Nephron progenitor cell (in vitro differentiated cells): ENCODE data around the gene P2RY14.

ENCODE experiments used
- DNase-seq: peaks from one replicate; pipeline ENCODE4 v3.0.0; 2021
- H3K27ac Mint-ChIP-seq: 2 replicates; pipeline ENCODE4 v1.8.0; 2021; ENCODE audit warnings: mild to moderate bottlenecking, moderate library complexity, mixed read lengths
- H3K27me3 Mint-ChIP-seq: 2 replicates; pipeline ENCODE4 v1.8.0; 2021; ENCODE audit warnings: mild to moderate bottlenecking, low read depth, mixed read lengths; ENCODE audit not compliant: poor library complexity
- H3K36me3 Mint-ChIP-seq: 2 replicates; pipeline ENCODE4 v1.8.0; 2021; ENCODE audit warnings: low read depth, mixed read lengths
- H3K4me1 Mint-ChIP-seq: 2 replicates; pipeline ENCODE4 v1.8.0; 2021; ENCODE audit warnings: mixed read lengths
- H3K4me3 Mint-ChIP-seq: 2 replicates; pipeline ENCODE4 v1.8.0; 2021; ENCODE audit warnings: mild to moderate bottlenecking, moderate library complexity, mixed read lengths
- H3K9me3 Mint-ChIP-seq: 2 replicates; pipeline ENCODE4 v1.8.0; 2021; ENCODE audit warnings: mild to moderate bottlenecking, moderate library complexity, mixed read lengths
- CTCF ChIP-seq: fragments of 200-600 bp; sonication (generic); IDR thresholded peaks from 2 replicates; pipeline ENCODE4 v1.5.0; 2021; ENCODE audit warnings: antibody characterized with exemption

P2RY14 gene

DNA sequence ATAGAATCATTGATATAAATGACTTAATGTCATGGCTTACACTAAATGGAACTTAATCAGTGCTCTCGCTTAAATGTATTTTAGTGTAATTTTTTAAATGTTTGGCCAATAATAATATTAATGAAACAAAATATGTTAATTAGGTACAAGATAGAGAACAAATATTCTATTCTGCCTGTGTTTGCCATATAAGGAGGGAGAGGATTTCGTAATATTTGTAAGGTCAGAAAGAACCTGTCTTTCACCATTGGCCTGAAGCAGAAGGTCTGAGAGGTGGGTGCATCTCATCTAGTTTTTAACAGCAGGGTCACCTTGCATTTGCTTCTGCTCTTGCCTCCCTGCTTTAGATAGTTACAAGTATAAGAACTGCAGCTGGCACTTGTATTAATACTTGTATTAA lies 35.8 kb upstream of the P2RY14 start:
- no peaks in the 10 kb centered on the region for H3K27me3 Mint-ChIP-seq
- no peak overlapping the region for H3K4me3 Mint-ChIP-seq
- no peak overlapping the region for H3K27ac Mint-ChIP-seq
- no peaks in the 10 kb centered on the region for H3K9me3 Mint-ChIP-seq
- DNase-seq = no peak
- H3K4me1 Mint-ChIP-seq = no peaks in the 10 kb centered on the region
- TF ChIP-seq CTCF = no peak
- H3K36me3 Mint-ChIP-seq = no peaks in the 10 kb centered on the region

DNA sequence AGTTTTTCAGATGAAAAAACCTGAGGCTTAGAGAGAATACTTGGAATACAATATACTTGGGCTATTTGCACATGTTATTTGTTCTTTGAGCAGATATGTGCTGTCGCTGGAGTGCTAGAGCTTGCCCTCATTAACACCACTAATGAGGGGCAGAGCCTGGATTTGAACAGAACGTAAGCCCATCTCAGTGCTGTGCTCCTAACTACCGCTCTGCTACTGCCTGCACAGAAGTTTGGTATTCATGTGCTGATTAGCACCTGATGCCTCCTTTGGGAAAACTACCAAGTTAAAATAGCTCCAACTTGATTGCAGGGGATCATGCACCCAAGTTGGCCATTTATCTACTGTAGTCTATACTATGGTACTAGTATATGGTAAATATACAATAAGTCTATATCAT lies 34.6 kb upstream of the P2RY14 start:
- Mint-ChIP-seq H3K27me3 (no peaks in the 10 kb centered on the region), H3K27ac (no peak overlapping the region), H3K4me3 (no peak overlapping the region), H3K4me1 (no peaks in the 10 kb centered on the region), H3K9me3 (no peaks in the 10 kb centered on the region), H3K36me3 (no peaks in the 10 kb centered on the region)
- TF ChIP-seq CTCF = no peak
- DNase-seq = no peak

GRCh38 chr3:151309566-151309965 lies 31.2 kb upstream of the P2RY14 start:
- no peak for TF ChIP-seq CTCF
- H3K4me3 Mint-ChIP-seq = no peak overlapping the region
- H3K27ac Mint-ChIP-seq = no peak overlapping the region
- H3K36me3 Mint-ChIP-seq = no peaks in the 10 kb centered on the region
- H3K27me3 Mint-ChIP-seq = peaks cover 5% of the 10 kb centered on the region
- DNase-seq = no peak
- H3K4me1 Mint-ChIP-seq = peaks cover 16% of the 10 kb centered on the region
- H3K9me3 Mint-ChIP-seq = no peaks in the 10 kb centered on the region

DNA sequence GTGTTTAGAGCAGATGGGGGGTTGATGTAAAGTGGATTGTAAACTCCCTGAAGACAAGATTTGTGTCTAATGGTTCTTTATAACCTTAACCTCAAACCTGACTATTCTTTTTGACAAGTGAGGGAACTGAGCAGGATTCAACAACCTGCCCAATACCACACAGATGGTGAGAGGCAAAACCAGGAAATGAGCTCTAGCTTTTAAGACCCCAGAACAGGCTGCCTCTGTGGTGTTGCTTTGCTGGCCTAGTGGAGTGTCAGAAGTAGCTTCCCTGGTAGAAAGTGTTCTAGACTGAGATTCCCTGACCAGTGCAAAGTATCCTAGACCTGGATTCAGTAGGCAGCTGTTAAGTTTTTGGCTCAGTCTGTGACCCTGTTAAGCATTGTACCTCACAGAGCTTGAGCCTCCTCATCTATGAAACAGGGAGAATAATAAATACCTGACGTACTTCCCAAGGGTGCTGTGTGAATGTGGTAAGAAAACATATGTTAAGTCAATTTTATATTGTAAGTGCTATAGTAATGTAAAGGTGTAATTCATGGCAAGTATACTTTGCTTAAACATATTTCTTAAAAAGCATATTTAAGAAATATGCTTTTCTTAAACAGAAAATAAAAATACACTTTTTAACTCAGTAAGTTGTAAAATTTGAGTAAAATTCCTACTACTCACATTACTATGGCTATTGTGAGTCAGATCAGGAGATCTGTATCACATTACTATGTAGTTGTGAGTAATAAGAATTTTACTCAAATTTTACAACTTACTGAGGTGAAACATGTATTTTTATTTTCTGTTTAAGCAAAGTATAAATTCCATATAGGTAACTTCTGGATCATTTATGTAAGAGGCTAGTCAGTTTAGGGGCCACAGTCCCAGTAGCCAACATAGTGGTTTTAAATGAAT lies 29.5 kb upstream of the P2RY14 start:
- Mint-ChIP-seq H3K4me3 (no peak overlapping the region), H3K4me1 (peaks cover 29% of the 10 kb centered on the region), H3K27me3 (peaks cover 5% of the 10 kb centered on the region), H3K9me3 (no peaks in the 10 kb centered on the region), H3K27ac (no peak overlapping the region), H3K36me3 (peaks cover 3% of the 10 kb centered on the region)
- DNase-seq = no peak
- no peak for TF ChIP-seq CTCF

- Mint-ChIP-seq H3K4me3 (no peak overlapping the region), H3K36me3 (peaks cover 5% of the 10 kb centered on the region), H3K27ac (no peak overlapping the region), H3K9me3 (no peaks in the 10 kb centered on the region), H3K27me3 (peaks cover 5% of the 10 kb centered on the region), H3K4me1 (peaks cover 29% of the 10 kb centered on the region)
- no peak for DNase-seq
- no peak for TF ChIP-seq CTCF
Measured at GRCh38 chr3:151307131-151307530, 28.8 kb upstream of the P2RY14 start.
